ENCODE measurements around the gene FBXL5. TPM values are rescaled to one million over a fixed set of nuclear protein-coding genes. Genes with fewer than 3 reads are reported as not detected.
"Not testable (repeated sequence)": the region's sequence is repeated elsewhere in the genome, so short reads cannot be mapped to it uniquely, and the experiment has no call there.

The FBXL5 gene
- total and polyA plus RNA-seq, 8 donors, result 17.6 to 39.2 (median 31.9) TPM

DNA sequence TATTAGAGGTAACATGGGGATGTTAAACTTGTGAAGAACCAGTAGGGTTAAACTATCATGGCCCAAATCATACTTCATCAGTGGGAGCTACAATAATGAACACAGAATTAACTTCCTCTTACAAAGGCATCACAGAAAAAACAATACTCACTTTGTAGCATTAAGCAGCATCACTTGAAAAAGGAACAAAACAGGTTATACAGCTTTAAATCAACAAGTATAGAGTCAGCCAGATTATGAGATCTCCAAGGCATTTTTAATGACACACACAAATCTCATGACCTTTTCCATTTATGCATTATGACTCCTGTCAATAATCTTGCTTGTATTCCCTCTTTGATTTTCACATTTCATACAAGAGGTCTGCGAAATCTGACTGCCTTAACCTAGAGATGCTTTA, 18.3 kb downstream of the FBXL5 start:
- Histone ChIP-seq H3K27ac (no peak overlapping the region), H3K36me3 (peaks cover 0 to 35% (median 7%) of the 10 kb centered on the region in 3 donors), H3K4me3 (no peak overlapping the region), H3K27me3 (no peaks in the 10 kb centered on the region), H3K4me1 (no peaks in the 10 kb centered on the region), H3K9me3 (no peaks in the 10 kb centered on the region)
- no peak for FAIRE-seq
- WGBS, 2 donors, result 93 to 94% methylated on average over 1 of the region's 1 CpG
- no peak for DNase-seq
- TF ChIP-seq, protein P1, sequence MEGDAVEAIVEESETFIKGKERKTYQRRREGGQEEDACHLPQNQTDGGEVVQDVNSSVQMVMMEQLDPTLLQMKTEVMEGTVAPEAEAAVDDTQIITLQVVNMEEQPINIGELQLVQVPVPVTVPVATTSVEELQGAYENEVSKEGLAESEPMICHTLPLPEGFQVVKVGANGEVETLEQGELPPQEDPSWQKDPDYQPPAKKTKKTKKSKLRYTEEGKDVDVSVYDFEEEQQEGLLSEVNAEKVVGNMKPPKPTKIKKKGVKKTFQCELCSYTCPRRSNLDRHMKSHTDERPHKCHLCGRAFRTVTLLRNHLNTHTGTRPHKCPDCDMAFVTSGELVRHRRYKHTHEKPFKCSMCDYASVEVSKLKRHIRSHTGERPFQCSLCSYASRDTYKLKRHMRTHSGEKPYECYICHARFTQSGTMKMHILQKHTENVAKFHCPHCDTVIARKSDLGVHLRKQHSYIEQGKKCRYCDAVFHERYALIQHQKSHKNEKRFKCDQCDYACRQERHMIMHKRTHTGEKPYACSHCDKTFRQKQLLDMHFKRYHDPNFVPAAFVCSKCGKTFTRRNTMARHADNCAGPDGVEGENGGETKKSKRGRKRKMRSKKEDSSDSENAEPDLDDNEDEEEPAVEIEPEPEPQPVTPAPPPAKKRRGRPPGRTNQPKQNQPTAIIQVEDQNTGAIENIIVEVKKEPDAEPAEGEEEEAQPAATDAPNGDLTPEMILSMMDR (IDR thresholded peaks at IDR 0.05), result no peak
- peak in 2 of 4 donors; percentile 32 to 54 for ATAC-seq
- intact Hi-C loops (cut with DNase I), result no loop called here

GRCh38 chr4:15617407-15617806, 37.8 kb downstream of the FBXL5 start:
- DNase-seq; H3K4me3 ChIP-seq; H3K27me3 ChIP-seq; H3K9me3 ChIP-seq; H3K27ac ChIP-seq; ATAC-seq; FAIRE-seq; intact Hi-C loops (cut with DNase I); H3K4me1 ChIP-seq; H3K36me3 ChIP-seq: not testable (repeated sequence)
- 99 to 100% methylated on average over 5 of the region's 5 CpGs for WGBS, 2 donors

DNA sequence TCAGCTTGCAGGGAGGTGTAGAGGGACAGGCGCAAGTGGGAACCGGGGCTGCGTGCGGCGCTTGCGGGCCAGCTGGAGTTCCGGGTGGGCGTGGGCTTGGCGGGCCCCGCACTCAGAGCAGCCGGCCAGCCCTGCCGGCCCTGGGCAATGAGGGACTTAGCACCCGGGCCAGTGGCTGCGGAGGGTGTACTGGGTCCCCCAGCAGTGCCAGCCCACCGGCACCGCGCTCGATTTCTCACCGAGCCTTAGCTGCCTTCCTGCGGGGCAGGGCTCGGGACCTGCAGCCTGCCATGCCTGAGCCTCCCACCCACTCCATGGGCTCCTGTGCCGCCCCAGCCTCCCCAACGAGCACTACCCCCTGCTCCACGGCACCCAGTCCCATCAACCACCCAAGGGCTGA, 40.3 kb downstream of the FBXL5 start:
- DNase-seq, result peak in 2 of 6 donors; percentile 38 to 50
- H3K27me3 ChIP-seq; H3K27ac ChIP-seq; FAIRE-seq; H3K9me3 ChIP-seq; H3K36me3 ChIP-seq; ATAC-seq; intact Hi-C loops (cut with DNase I); H3K4me3 ChIP-seq; H3K4me1 ChIP-seq: not testable (repeated sequence)
- WGBS, 2 donors, result 98 to 99% methylated on average over 16 to 24 of the region's 24 CpGs

GRCh38 chr4:15612136-15612535, 43.0 kb downstream of the FBXL5 start:
- H3K4me1 ChIP-seq, result no peaks in the 10 kb centered on the region
- FAIRE-seq (no peak), DNase-seq (no peak), ATAC-seq (no peak)
- no peak overlapping the region for H3K4me3 ChIP-seq
- TF ChIP-seq, protein P1 (IDR thresholded peaks at IDR 0.05), result no peak
- no peaks in the 10 kb centered on the region for H3K27me3 ChIP-seq
- WGBS, 2 donors, result 98 to 100% methylated on average over 2 of the region's 2 CpGs
- no peak overlapping the region for H3K27ac ChIP-seq
- H3K9me3 ChIP-seq, result no peaks in the 10 kb centered on the region
- peaks cover 0 to 8% (median 0%) of the 10 kb centered on the region in 3 donors for H3K36me3 ChIP-seq
- intact Hi-C loops (cut with DNase I), result no loop called here

GRCh38 chr4:15610855-15611254, 44.3 kb downstream of the FBXL5 start:
- H3K27ac ChIP-seq, result no peak overlapping the region
- no peaks in the 10 kb centered on the region for H3K9me3 ChIP-seq
- no peak overlapping the region for H3K4me3 ChIP-seq
- H3K4me1 ChIP-seq, result no peaks in the 10 kb centered on the region
- DNase-seq, result no peak
- H3K36me3 ChIP-seq, result peaks cover 0 to 8% (median 0%) of the 10 kb centered on the region in 3 donors
- FAIRE-seq, result no peak
- H3K27me3 ChIP-seq, result no peaks in the 10 kb centered on the region
- intact Hi-C loops (cut with DNase I), result no loop called here
- TF ChIP-seq, protein P1 (IDR thresholded peaks at IDR 0.05), result no peak
- 85 to 96% methylated on average over 2 of the region's 2 CpGs for WGBS, 2 donors
- no peak for ATAC-seq

DNA sequence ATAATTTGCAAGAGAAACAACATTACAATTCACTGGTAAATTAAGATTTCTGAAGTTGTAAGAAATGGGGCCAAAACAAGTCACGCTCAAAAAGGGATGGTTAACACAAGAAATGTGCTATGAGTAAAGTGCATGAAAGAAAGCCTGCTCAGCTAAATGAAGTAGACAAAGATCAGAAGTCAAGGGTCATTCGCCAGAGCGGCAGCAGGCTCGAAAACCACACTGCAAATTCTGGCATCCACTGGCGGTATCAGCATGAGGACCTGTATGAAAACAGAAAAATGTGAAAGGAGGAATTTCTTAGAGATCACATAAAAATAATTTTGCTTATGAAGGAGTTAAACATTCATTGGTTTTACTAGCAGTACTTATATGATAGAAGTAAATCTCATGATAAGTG, 49.6 kb downstream of the FBXL5 start:
- H3K4me3 ChIP-seq, result no peak overlapping the region
- no peak for FAIRE-seq
- H3K4me1 ChIP-seq, result no peaks in the 10 kb centered on the region
- H3K27ac ChIP-seq, result no peak overlapping the region
- TF ChIP-seq, protein P1 (IDR thresholded peaks at IDR 0.05), result no peak
- DNase-seq, result no peak
- ATAC-seq, result no peak
- 95 to 99% methylated on average over 5 of the region's 5 CpGs for WGBS, 2 donors
- no peaks in the 10 kb centered on the region for H3K9me3 ChIP-seq
- peaks cover 0 to 7% (median 0%) of the 10 kb centered on the region in 3 donors for H3K36me3 ChIP-seq
- H3K27me3 ChIP-seq, result no peaks in the 10 kb centered on the region
- intact Hi-C loops (cut with DNase I), result no loop called here

Measured in pancreas (tissue), 10 donors.